ENCODE results near the gene METRN. TPM values are rescaled to one million over a fixed set of nuclear protein-coding genes. Genes with fewer than 3 reads are reported as not detected.

Gene METRN
- total and polyA plus RNA-seq, 3 donors from 2014 or later = 21.0 to 50.6 (median 34.9) TPM

DNA sequence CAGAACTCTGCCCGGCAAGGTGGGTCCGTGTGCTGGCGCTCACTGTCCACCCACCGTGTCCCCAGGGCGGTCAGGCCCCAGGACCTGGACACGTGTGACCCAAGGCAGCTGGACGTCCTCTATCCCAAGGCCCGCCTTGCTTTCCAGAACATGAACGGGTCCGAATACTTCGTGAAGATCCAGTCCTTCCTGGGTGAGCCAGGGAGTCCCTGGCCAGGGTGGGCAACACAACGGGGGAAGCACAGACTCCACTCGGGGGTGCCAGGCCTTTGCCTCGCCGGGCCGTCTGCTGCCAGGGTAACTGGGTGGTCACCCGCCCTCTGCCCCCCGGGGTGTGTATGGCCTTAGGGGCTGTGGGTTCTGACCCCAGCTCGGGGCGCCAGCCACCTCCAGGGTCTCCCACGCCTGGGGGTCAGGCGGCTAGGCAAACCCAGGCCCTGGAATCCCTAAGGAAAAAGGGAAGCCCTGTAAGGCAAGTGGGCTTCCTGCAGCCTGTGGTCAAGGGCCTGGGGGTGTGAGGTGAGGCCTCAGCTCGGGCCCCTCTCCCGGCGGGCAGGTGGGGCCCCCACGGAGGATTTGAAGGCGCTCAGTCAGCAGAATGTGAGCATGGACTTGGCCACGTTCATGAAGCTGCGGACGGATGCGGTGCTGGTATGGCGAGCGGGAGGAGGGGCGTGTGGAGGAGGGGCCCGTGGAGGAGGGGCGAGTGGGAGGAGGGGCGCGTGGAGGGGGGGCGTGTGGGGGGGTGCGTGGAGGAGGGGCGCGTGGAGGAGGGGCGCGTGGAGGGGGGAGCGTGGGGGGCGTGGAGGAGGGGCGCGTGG, 52.1 kb downstream of the METRN start:
- no peak overlapping the region for H3K27ac ChIP-seq
- intact Hi-C loops (cut with DNase I; ENCODE audit: low total_unique reads) = no loop called here
- DNase-seq = no peak
- no peaks in the 10 kb centered on the region for H3K27me3 ChIP-seq
- H3K9me3 ChIP-seq = no peaks in the 10 kb centered on the region
- no peak overlapping the region for H3K4me3 ChIP-seq
- no peak for TF ChIP-seq POLR2A (IDR thresholded peaks at IDR 0.05)
- TF ChIP-seq, protein P1, sequence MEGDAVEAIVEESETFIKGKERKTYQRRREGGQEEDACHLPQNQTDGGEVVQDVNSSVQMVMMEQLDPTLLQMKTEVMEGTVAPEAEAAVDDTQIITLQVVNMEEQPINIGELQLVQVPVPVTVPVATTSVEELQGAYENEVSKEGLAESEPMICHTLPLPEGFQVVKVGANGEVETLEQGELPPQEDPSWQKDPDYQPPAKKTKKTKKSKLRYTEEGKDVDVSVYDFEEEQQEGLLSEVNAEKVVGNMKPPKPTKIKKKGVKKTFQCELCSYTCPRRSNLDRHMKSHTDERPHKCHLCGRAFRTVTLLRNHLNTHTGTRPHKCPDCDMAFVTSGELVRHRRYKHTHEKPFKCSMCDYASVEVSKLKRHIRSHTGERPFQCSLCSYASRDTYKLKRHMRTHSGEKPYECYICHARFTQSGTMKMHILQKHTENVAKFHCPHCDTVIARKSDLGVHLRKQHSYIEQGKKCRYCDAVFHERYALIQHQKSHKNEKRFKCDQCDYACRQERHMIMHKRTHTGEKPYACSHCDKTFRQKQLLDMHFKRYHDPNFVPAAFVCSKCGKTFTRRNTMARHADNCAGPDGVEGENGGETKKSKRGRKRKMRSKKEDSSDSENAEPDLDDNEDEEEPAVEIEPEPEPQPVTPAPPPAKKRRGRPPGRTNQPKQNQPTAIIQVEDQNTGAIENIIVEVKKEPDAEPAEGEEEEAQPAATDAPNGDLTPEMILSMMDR (IDR thresholded peaks at IDR 0.05) = no peak
- WGBS, 2 donors = 81 to 88% methylated on average over 16 to 29 of the region's 48 CpGs
- H3K4me1 ChIP-seq = no peaks in the 10 kb centered on the region
- no peaks in the 10 kb centered on the region for H3K36me3 ChIP-seq (ENCODE audit: low read depth, missing control alignments)

DNA sequence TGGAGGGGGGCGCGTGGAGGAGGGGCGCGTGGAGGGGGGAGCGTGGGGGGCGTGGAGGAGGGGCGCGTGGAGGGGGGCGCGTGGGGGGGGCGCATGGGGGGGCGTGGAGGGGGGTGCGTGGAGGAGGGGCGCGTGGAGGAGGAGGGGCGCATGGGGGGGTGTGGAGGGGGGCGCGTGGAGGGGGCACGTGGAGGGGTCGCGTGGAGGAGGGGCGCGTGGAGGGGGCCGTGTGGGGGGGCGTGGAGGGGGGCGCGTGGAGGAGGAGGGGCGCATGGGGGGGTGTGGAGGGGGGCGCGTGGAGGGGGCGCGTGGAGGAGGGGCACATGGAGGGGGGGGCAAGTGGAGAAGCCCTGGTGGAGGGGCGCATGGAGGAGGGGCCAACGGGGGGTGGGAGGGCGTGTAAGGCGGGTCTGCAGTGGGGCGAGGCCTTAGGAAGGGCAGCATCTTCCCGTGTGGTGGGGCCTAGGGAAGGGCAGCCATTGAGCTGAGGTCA, 52.9 kb downstream of the METRN start:
- TF ChIP-seq, protein P1 (IDR thresholded peaks at IDR 0.05) = no peak
- TF ChIP-seq POLR2A (IDR thresholded peaks at IDR 0.05) = no peak
- intact Hi-C loops (cut with DNase I; ENCODE audit: low total_unique reads) = no loop called here

DNA sequence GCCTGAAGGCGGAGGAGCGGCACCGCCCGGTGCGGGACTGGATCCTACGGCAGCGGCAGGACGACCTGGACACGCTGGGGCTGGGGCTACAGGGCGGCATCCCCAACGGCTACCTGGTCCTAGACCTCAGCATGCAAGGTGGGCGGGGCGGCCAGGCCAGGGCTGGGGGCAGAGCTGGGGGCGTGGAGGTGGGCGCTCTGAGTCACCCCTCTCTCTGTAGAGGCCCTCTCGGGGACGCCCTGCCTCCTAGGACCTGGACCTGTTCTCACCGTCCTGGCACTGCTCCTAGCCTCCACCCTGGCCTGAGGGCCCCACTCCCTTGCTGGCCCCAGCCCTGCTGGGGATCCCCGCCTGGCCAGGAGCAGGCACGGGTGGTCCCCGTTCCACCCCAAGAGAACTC, 53.5 kb downstream of the METRN start:
- H3K27me3 ChIP-seq = no peaks in the 10 kb centered on the region

More for the DNA sequence above, 52.9 kb downstream of the METRN start:
- no peak for DNase-seq
- WGBS, 2 donors = 67 to 77% methylated on average over 8 to 27 of the region's 38 CpGs
- Histone ChIP-seq H3K27ac (no peak overlapping the region), H3K9me3 (no peaks in the 10 kb centered on the region), H3K4me1 (no peaks in the 10 kb centered on the region), H3K27me3 (no peaks in the 10 kb centered on the region), H3K36me3 (ENCODE audit: low read depth, missing control alignments) (no peaks in the 10 kb centered on the region), H3K4me3 (no peak overlapping the region)

More for the DNA sequence above, 53.5 kb downstream of the METRN start:
- no peaks in the 10 kb centered on the region for H3K9me3 ChIP-seq
- H3K27ac ChIP-seq = no peak overlapping the region
- intact Hi-C loops (cut with DNase I; ENCODE audit: low total_unique reads) = no loop called here
- WGBS, 2 donors = 84 to 87% methylated on average over 15 to 21 of the region's 21 CpGs
- no peaks in the 10 kb centered on the region for H3K4me1 ChIP-seq
- H3K4me3 ChIP-seq = no peak overlapping the region
- TF ChIP-seq POLR2A (IDR thresholded peaks at IDR 0.05) = no peak
- TF ChIP-seq, protein P1 (IDR thresholded peaks at IDR 0.05) = no peak
- no peaks in the 10 kb centered on the region for H3K36me3 ChIP-seq (ENCODE audit: low read depth, missing control alignments)
- no peak for DNase-seq

Other genes with a start within 250 kb of the METRN start
- gene CAPN15, start 187.4 kb upstream of the METRN start, total RNA-seq = 100 to 1,000 TPM; 108 to 115 TPM
- 48.0 TPM for gene CAPN15, start 187.4 kb upstream of the METRN start, polyA plus RNA-seq (ENCODE audit: insufficient read depth, low read depth, low replicate concordance)
- 1 to 10 TPM; 5.0 to 7.2 TPM for gene PRR35, start 154.7 kb upstream of the METRN start, total RNA-seq
- gene PRR35, start 154.7 kb upstream of the METRN start, polyA plus RNA-seq (ENCODE audit: insufficient read depth, low read depth, low replicate concordance) = 1.7 TPM
- 1 to 10 TPM; 4.5 TPM for gene NHLRC4, start 148.1 kb upstream of the METRN start, total RNA-seq
- gene NHLRC4, start 148.1 kb upstream of the METRN start, polyA plus RNA-seq (ENCODE audit: insufficient read depth, low read depth, low replicate concordance) = 3.0 TPM
- 100 to 1,000 TPM in 1 of 2 donors, 10 to 100 TPM in 1; 95.4 to 123 TPM for gene PIGQ, start 145.2 kb upstream of the METRN start, total RNA-seq
- 80.5 TPM for gene PIGQ, start 145.2 kb upstream of the METRN start, polyA plus RNA-seq (ENCODE audit: insufficient read depth, low read depth, low replicate concordance)
- 10 to 100 TPM; 47.9 to 51.2 TPM for gene RAB40C, start 125.1 kb upstream of the METRN start, total RNA-seq
- gene RAB40C, start 125.1 kb upstream of the METRN start, polyA plus RNA-seq (ENCODE audit: insufficient read depth, low read depth, low replicate concordance) = 27.6 TPM
- gene WFIKKN1, start 84.1 kb upstream of the METRN start, total RNA-seq = 10 to 100 TPM in 1 of 2 donors, 1 to 10 TPM in 1; 3.5 to 10.5 TPM
- 1.1 TPM for gene WFIKKN1, start 84.1 kb upstream of the METRN start, polyA plus RNA-seq (ENCODE audit: insufficient read depth, low read depth, low replicate concordance)
- gene METTL26, start 78.8 kb upstream of the METRN start, total RNA-seq = 100 to 1,000 TPM; 161 to 185 TPM
- 72.1 TPM for gene METTL26, start 78.8 kb upstream of the METRN start, polyA plus RNA-seq (ENCODE audit: insufficient read depth, low read depth, low replicate concordance)
- 100 to 1,000 TPM in 1 of 2 donors, 10 to 100 TPM in 1; 83.1 to 134 TPM for gene MCRIP2, start 73.3 kb upstream of the METRN start, total RNA-seq
- 78.2 TPM for gene MCRIP2, start 73.3 kb upstream of the METRN start, polyA plus RNA-seq (ENCODE audit: insufficient read depth, low read depth, low replicate concordance)
- 100 to 1,000 TPM; 155 to 195 TPM for gene WDR90, start 65.8 kb upstream of the METRN start, total RNA-seq
- 102 TPM for gene WDR90, start 65.8 kb upstream of the METRN start, polyA plus RNA-seq (ENCODE audit: insufficient read depth, low read depth, low replicate concordance)
- 100 to 1,000 TPM; 157 to 176 TPM for gene RHOT2, start 47.0 kb upstream of the METRN start, total RNA-seq
- gene RHOT2, start 47.0 kb upstream of the METRN start, polyA plus RNA-seq (ENCODE audit: insufficient read depth, low read depth, low replicate concordance) = 77.7 TPM
- gene RHBDL1, start 39.4 kb upstream of the METRN start, total RNA-seq = 1 to 10 TPM; 8.5 to 9.8 TPM
- 2.1 TPM for gene RHBDL1, start 39.4 kb upstream of the METRN start, polyA plus RNA-seq (ENCODE audit: insufficient read depth, low read depth, low replicate concordance)
- gene STUB1, start 34.7 kb upstream of the METRN start, total RNA-seq = 100 to 1,000 TPM; 126 to 160 TPM
- 93.3 TPM for gene STUB1, start 34.7 kb upstream of the METRN start, polyA plus RNA-seq (ENCODE audit: insufficient read depth, low read depth, low replicate concordance)
- 100 to 1,000 TPM in 1 of 2 donors, 10 to 100 TPM in 1; 84.2 to 101 TPM for gene JMJD8, start 30.8 kb upstream of the METRN start, total RNA-seq
- gene JMJD8, start 30.8 kb upstream of the METRN start, polyA plus RNA-seq (ENCODE audit: insufficient read depth, low read depth, low replicate concordance) = 95.5 TPM
- 10 to 100 TPM; 33.9 to 39.1 TPM for gene WDR24, start 24.7 kb upstream of the METRN start, total RNA-seq
- 21.4 TPM for gene WDR24, start 24.7 kb upstream of the METRN start, polyA plus RNA-seq (ENCODE audit: insufficient read depth, low read depth, low replicate concordance)
- gene FBXL16, start 9.3 kb upstream of the METRN start, total RNA-seq = 10 to 100 TPM; 15.8 to 16.1 TPM
- 23.4 TPM for gene FBXL16, start 9.3 kb upstream of the METRN start, polyA plus RNA-seq (ENCODE audit: insufficient read depth, low read depth, low replicate concordance)
- 100 to 1,000 TPM in 1 of 2 donors, 10 to 100 TPM in 1; 81.1 to 108 TPM for gene ANTKMT, start 6.0 kb downstream of the METRN start, total RNA-seq
- 68.5 TPM for gene ANTKMT, start 6.0 kb downstream of the METRN start, polyA plus RNA-seq (ENCODE audit: insufficient read depth, low read depth, low replicate concordance)
- 1 to 10 TPM; 3.2 to 6.1 TPM for gene CCDC78, start 11.3 kb downstream of the METRN start, total RNA-seq
- gene CCDC78, start 11.3 kb downstream of the METRN start, polyA plus RNA-seq (ENCODE audit: insufficient read depth, low read depth, low replicate concordance) = 5.7 TPM
- 10 to 100 TPM in 1 of 2 donors, 1 to 10 TPM in 1; 9.9 to 13.7 TPM for gene HAGHL, start 12.0 kb downstream of the METRN start, total RNA-seq
- gene HAGHL, start 12.0 kb downstream of the METRN start, polyA plus RNA-seq (ENCODE audit: insufficient read depth, low read depth, low replicate concordance) = 7.2 TPM
- 10 to 100 TPM; 58.0 to 59.0 TPM for gene CIAO3, start 25.9 kb downstream of the METRN start, total RNA-seq
- gene CIAO3, start 25.9 kb downstream of the METRN start, polyA plus RNA-seq (ENCODE audit: insufficient read depth, low read depth, low replicate concordance) = 28.9 TPM
- gene MSLN, start 45.6 kb downstream of the METRN start, total RNA-seq = 1 to 10 TPM; 1.5 to 2.8 TPM
- 18.5 TPM for gene MSLN, start 45.6 kb downstream of the METRN start, polyA plus RNA-seq (ENCODE audit: insufficient read depth, low read depth, low replicate concordance)
- 10 to 100 TPM; 18.6 to 24.0 TPM for gene RPUSD1, start 73.3 kb downstream of the METRN start, total RNA-seq
- gene RPUSD1, start 73.3 kb downstream of the METRN start, polyA plus RNA-seq (ENCODE audit: insufficient read depth, low read depth, low replicate concordance) = 11.4 TPM
- 10 to 100 TPM; 90.6 to 95.0 TPM for gene CHTF18, start 73.5 kb downstream of the METRN start, total RNA-seq
- gene CHTF18, start 73.5 kb downstream of the METRN start, polyA plus RNA-seq (ENCODE audit: insufficient read depth, low read depth, low replicate concordance) = 32.5 TPM
- gene GNG13, start 85.6 kb downstream of the METRN start, total RNA-seq = not detected
- not detected for gene GNG13, start 85.6 kb downstream of the METRN start, polyA plus RNA-seq (ENCODE audit: insufficient read depth, low read depth, low replicate concordance)